G401 (cell line): Measurements from ENCODE around the gene ZC3H4. TPM values are rescaled to one million over a fixed set of nuclear protein-coding genes. Genes with fewer than 3 reads are reported as not detected.
"Not testable (repeated sequence)": the region's sequence is repeated elsewhere in the genome, so short reads cannot be mapped to it uniquely, and the experiment has no call there.

Source experiments
- DNase-seq: peaks from one replicate; pipeline ENCODE4 v3.0.0-alpha.2; 2015; ENCODE audit warnings: low spot score
- in situ Hi-C: cut with HindIII; loops from 2 replicates; pipeline ENCODE4 v1.10.0; 2016; ENCODE audit warnings: low sequenced_read_pairs, mixed read lengths
- total RNA-seq: library from RNA; depleted of rRNA; stranded (reverse); fragments of >200 nt; shearing (Covaris generic); gene quantifications from 2 replicates; pipeline ENCODE4 v1.2.3, GENCODE V29; 2014

Gene ZC3H4
- total RNA-seq, 1 experiment from 2014 or later = 16.8 TPM

GRCh38 chr19:47110521-47111005 lies 3.0 kb downstream of the ZC3H4 start:
- in situ Hi-C loops = no loop called here
- DNase-seq = peak; percentile 54

GRCh38 chr19:47109541-47110375 lies 3.8 kb downstream of the ZC3H4 start:
- DNase-seq = peak; percentile 61
- in situ Hi-C loops = loop anchor here (10.0 kb wide), 1 partner anchor 85 kb away; no protein-coding TSS in a partner anchor

GRCh38 chr19:47109177-47109540 lies 4.4 kb downstream of the ZC3H4 start:
- in situ Hi-C loops = loop anchor here (10.0 kb wide), 1 partner anchor 84 kb away; no protein-coding TSS in a partner anchor

GRCh38 chr19:47107953-47108746 lies 5.4 kb downstream of the ZC3H4 start:
- peak; percentile 78 for DNase-seq
- in situ Hi-C loops = loop anchor here (10.0 kb wide), 1 partner anchor 83 kb away; no protein-coding TSS in a partner anchor

More at GRCh38 chr19:47109177-47109540, 4.4 kb downstream of the ZC3H4 start:
- no peak for DNase-seq

GRCh38 chr19:47107202-47107952 lies 6.2 kb downstream of the ZC3H4 start:
- peak; percentile 45 for DNase-seq
- in situ Hi-C loops = loop anchor here (10.0 kb wide), 1 partner anchor 83 kb away; no protein-coding TSS in a partner anchor

- in situ Hi-C loops = loop anchor here (10.0 kb wide), 1 partner anchor 82 kb away; no protein-coding TSS in a partner anchor
- DNase-seq = peak; percentile 46
Observed at GRCh38 chr19:47106821-47107201, 6.8 kb downstream of the ZC3H4 start.

GRCh38 chr19:47105874-47106273 lies 7.7 kb downstream of the ZC3H4 start:
- in situ Hi-C loops = loop anchor here (10.0 kb wide), 1 partner anchor 81 kb away; no protein-coding TSS in a partner anchor
- no peak for DNase-seq

- in situ Hi-C loops = loop anchor here (10.0 kb wide), 1 partner anchor 80 kb away; no protein-coding TSS in a partner anchor
- peak; percentile 78 for DNase-seq
Observed at GRCh38 chr19:47104680-47105079, 8.9 kb downstream of the ZC3H4 start.

GRCh38 chr19:47102346-47103060 lies 11.1 kb downstream of the ZC3H4 start:
- no peak for DNase-seq
- in situ Hi-C loops = loop anchor here (10.0 kb wide), 1 partner anchor 78 kb away; no protein-coding TSS in a partner anchor

GRCh38 chr19:47101116-47101515 lies 12.5 kb downstream of the ZC3H4 start:
- DNase-seq = not testable (repeated sequence)
- in situ Hi-C loops = loop anchor here (10.0 kb wide), 1 partner anchor 76 kb away; no protein-coding TSS in a partner anchor

- in situ Hi-C loops = loop anchor here (10.0 kb wide), 1 partner anchor 75 kb away; no protein-coding TSS in a partner anchor
- DNase-seq = no peak
Observed at GRCh38 chr19:47100290-47100689, 13.3 kb downstream of the ZC3H4 start.

GRCh38 chr19:47099576-47100050 lies 14.0 kb downstream of the ZC3H4 start:
- in situ Hi-C loops = loop anchor here (10.0 kb wide), 1 partner anchor 75 kb away; no protein-coding TSS in a partner anchor
- DNase-seq = no peak

GRCh38 chr19:47098608-47099007 lies 15.0 kb downstream of the ZC3H4 start:
- in situ Hi-C loops = no loop called here
- no peak for DNase-seq

- DNase-seq = peak; percentile 72
- in situ Hi-C loops = no loop called here
Observed at GRCh38 chr19:47097396-47098201, 16.0 kb downstream of the ZC3H4 start.

GRCh38 chr19:47096721-47097120 lies 16.9 kb downstream of the ZC3H4 start:
- in situ Hi-C loops = no loop called here
- peak; percentile 50 for DNase-seq

GRCh38 chr19:47096100-47096704 lies 17.4 kb downstream of the ZC3H4 start:
- in situ Hi-C loops = no loop called here
- DNase-seq = no peak
